ENCODE measurements around the gene AFAP1.

- TF ChIP-seq CTCF (conservative IDR thresholded peaks at IDR 0.05; ENCODE audit: low read depth, low read length): no peak
- TF ChIP-seq RAD21 (IDR thresholded peaks at IDR 0.05; ENCODE audit: low read length): no peak
- no peak for TF ChIP-seq POLR2A (IDR thresholded peaks at IDR 0.05; ENCODE audit: low read depth, low read length)
- no peak for TF ChIP-seq RFX5 (IDR thresholded peaks at IDR 0.05; ENCODE audit: low read depth, low read length)
- no peak for TF ChIP-seq CEBPB (IDR thresholded peaks at IDR 0.05; ENCODE audit: low read depth, low read length)
- TF ChIP-seq MAFK (IDR thresholded peaks at IDR 0.05; ENCODE audit: low read depth, low read length): no peak
- no peak for TF ChIP-seq BHLHE40 (IDR thresholded peaks at IDR 0.05; ENCODE audit: low read depth, low read length)
- TF ChIP-seq NFE2L2 (IDR thresholded peaks at IDR 0.05; ENCODE audit: low read depth, low read length): no peak
- no peak for TF ChIP-seq USF2 (IDR thresholded peaks at IDR 0.05; ENCODE audit: low read depth, low read length)
- no peak for TF ChIP-seq FOS (IDR thresholded peaks at IDR 0.05; ENCODE audit: low read depth, low read length)
- TF ChIP-seq CHD1 (IDR thresholded peaks at IDR 0.05; ENCODE audit: low read depth, low read length): no peak
- no peak for TF ChIP-seq ELK1 (IDR thresholded peaks at IDR 0.05; ENCODE audit: borderline replicate concordance, low read depth, low read length)
- no peak for TF ChIP-seq RCOR1 (IDR thresholded peaks at IDR 0.05; ENCODE audit: insufficient replicate concordance, low read length)
Measured at GRCh38 chr4:7928711-7929110, 10.9 kb downstream of the AFAP1 start.

All from IMR-90 (cell line).